SU-DHL-6 (cell line): ENCODE measurements around the gene ZNF23.

Experiments
- H2AFZ ChIP-seq: fragments of 200-600 bp; sonication (generic); 2 replicates; pipeline ENCODE4 v1.6.1; 2014; ENCODE audit warnings: low read depth, mild to moderate bottlenecking, moderate library complexity, mixed read lengths, antibody characterized with exemption, low read length; ENCODE audit not compliant: severe bottlenecking
- H3F3A ChIP-seq: fragments of 200-600 bp; shearing (Covaris generic); 2 replicates; pipeline ENCODE4 v1.6.0; 2016; ENCODE audit warnings: antibody characterized with exemption, mild to moderate bottlenecking; ENCODE audit not compliant: insufficient read depth
- H3K27ac ChIP-seq: fragments of 200-600 bp; sonication (generic); 2 replicates; pipeline ENCODE4 v1.5.1; 2016; ENCODE audit warnings: low read depth, mild to moderate bottlenecking, low read length, moderate library complexity, mixed read lengths
- H3K27me3 ChIP-seq: fragments of 200-600 bp; sonication (generic), shearing (Covaris generic); 2 replicates; pipeline ENCODE4 v1.6.0; 2014; ENCODE audit warnings: mild to moderate bottlenecking, low read length
- H3K36me3 ChIP-seq: fragments of 200-600 bp; sonication (generic); 2 replicates; pipeline ENCODE4 v1.6.1; 2014; ENCODE audit warnings: mild to moderate bottlenecking, low read length, mixed read lengths
- H3K4me2 ChIP-seq: fragments of 300-600, 200-600 bp; shearing (Covaris generic), sonication (generic); 2 replicates; pipeline ENCODE4 v1.6.0; 2014; ENCODE audit warnings: low read length, low read depth, mild to moderate bottlenecking; ENCODE audit not compliant: poor library complexity, severe bottlenecking
- H3K4me3 ChIP-seq: fragments of 200-600 bp; sonication (generic); 2 replicates; pipeline ENCODE4 v1.5.1; 2014; ENCODE audit warnings: antibody characterized with exemption, low read length, mild to moderate bottlenecking, mixed read lengths; ENCODE audit not compliant: insufficient read depth, poor library complexity, severe bottlenecking
- H3K79me2 ChIP-seq: fragments of 200-600 bp; sonication (generic); 2 replicates; pipeline ENCODE4 v1.6.1; 2014; ENCODE audit warnings: mild to moderate bottlenecking, low read length, moderate library complexity; ENCODE audit not compliant: insufficient read depth
- H3K9ac ChIP-seq: fragments of 200-600 bp; sonication (generic); 2 replicates; pipeline ENCODE4 v1.7.0; 2014; ENCODE audit warnings: mild to moderate bottlenecking, low read length
- H3K9me2 ChIP-seq: fragments of 200-600 bp; sonication (generic); replicated peaks from 2 replicates; pipeline ENCODE4 v1.6.1; 2014; ENCODE audit warnings: low read length; ENCODE audit not compliant: insufficient read depth
- H3K9me3 ChIP-seq: fragments of 200-600 bp; sonication (generic); 2 replicates; pipeline ENCODE4 v1.6.1; 2014; ENCODE audit warnings: low read length, mixed read lengths; ENCODE audit not compliant: insufficient read depth
- H4K20me1 ChIP-seq: fragments of 200-600 bp; sonication (generic); 2 replicates; pipeline ENCODE4 v1.6.1; 2014; ENCODE audit warnings: low read depth, mild to moderate bottlenecking, antibody characterized with exemption, low read length, moderate library complexity, mixed read lengths
- EZH2phosphoT487 ChIP-seq: fragments of 200-600 bp; sonication (generic), shearing (Covaris generic); conservative IDR thresholded peaks from 2 replicates; pipeline ENCODE4 v1.6.1; 2018; ENCODE audit warnings: mild to moderate bottlenecking, antibody characterized with exemption, low read length, moderate library complexity, mixed read lengths
- TF ChIP-seq, protein P1 (sequence below): fragments of 200-600 bp; sonication (generic); IDR thresholded peaks from one replicate; pipeline ENCODE4 v1.5.1; 2017; ENCODE audit warnings: antibody characterized with exemption, mild to moderate bottlenecking, low read length, moderate library complexity; ENCODE audit not compliant: insufficient read depth, poor library complexity, severe bottlenecking

Gene ZNF23

GRCh38 chr16:71490361-71490760 lies 28.3 kb upstream of the ZNF23 start:
- H3K9ac ChIP-seq = no peak overlapping the region
- H2AFZ ChIP-seq = no peak overlapping the region
- no peak overlapping the region for H3K27ac ChIP-seq
- H3K36me3 ChIP-seq = no peaks in the 10 kb centered on the region
- no peaks in the 10 kb centered on the region for H3K9me3 ChIP-seq
- no peaks in the 10 kb centered on the region for H3F3A ChIP-seq
- no peak overlapping the region for H3K4me3 ChIP-seq
- no peaks in the 10 kb centered on the region for H3K79me2 ChIP-seq
- H3K4me2 ChIP-seq = no peak overlapping the region
- TF ChIP-seq, protein P1, sequence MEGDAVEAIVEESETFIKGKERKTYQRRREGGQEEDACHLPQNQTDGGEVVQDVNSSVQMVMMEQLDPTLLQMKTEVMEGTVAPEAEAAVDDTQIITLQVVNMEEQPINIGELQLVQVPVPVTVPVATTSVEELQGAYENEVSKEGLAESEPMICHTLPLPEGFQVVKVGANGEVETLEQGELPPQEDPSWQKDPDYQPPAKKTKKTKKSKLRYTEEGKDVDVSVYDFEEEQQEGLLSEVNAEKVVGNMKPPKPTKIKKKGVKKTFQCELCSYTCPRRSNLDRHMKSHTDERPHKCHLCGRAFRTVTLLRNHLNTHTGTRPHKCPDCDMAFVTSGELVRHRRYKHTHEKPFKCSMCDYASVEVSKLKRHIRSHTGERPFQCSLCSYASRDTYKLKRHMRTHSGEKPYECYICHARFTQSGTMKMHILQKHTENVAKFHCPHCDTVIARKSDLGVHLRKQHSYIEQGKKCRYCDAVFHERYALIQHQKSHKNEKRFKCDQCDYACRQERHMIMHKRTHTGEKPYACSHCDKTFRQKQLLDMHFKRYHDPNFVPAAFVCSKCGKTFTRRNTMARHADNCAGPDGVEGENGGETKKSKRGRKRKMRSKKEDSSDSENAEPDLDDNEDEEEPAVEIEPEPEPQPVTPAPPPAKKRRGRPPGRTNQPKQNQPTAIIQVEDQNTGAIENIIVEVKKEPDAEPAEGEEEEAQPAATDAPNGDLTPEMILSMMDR = no peak
- no peak for TF ChIP-seq EZH2phosphoT487
- no peaks in the 10 kb centered on the region for H3K9me2 ChIP-seq
- H3K27me3 ChIP-seq = no peaks in the 10 kb centered on the region
- H4K20me1 ChIP-seq = no peaks in the 10 kb centered on the region

DNA sequence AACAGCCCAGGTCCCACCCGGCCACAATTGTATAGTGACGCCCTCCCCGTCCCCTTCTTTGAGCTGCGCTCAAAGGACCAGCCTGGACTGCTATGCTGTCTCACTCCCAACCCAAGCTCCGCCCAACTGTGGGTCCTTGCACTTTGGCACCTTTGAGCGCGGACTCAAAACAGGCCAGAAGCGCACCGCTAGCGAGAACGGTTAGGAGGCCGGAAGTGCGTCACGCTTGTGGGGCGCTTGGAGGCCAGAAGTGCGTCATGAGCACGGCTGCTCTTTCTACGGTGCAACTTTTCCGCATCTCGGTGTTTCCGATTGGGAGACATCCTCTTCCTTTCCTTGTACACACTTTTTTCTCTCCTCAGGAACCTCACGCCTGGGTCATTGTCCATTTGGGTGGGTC lies 27.1 kb upstream of the ZNF23 start, which contains the start of gene ZNF19:
TSS of gene ZNF19 (minus strand) at position 203 of the 400 bp plus-strand sequence. CDS start 7,210 bp downstream, outside the sequence.
- Histone ChIP-seq H2AFZ (no peak within 1 kb of the TSS), H4K20me1 (no peaks in the 10 kb centered on the region), H3K27me3 (no peaks in the 10 kb centered on the region), H3K4me3 (no peak within 1 kb of the TSS), H3K79me2 (no peaks in the 10 kb centered on the region), H3F3A (no peaks in the 10 kb centered on the region), H3K9me2 (no peaks in the 10 kb centered on the region), H3K9ac (no peak within 1 kb of the TSS), H3K27ac (no peak within 1 kb of the TSS), H3K4me2 (no peak within 1 kb of the TSS), H3K36me3 (no peaks in the 10 kb centered on the region), H3K9me3 (no peaks in the 10 kb centered on the region)
- TF ChIP-seq EZH2phosphoT487 = no peak
- TF ChIP-seq, protein P1 = no peak

DNA sequence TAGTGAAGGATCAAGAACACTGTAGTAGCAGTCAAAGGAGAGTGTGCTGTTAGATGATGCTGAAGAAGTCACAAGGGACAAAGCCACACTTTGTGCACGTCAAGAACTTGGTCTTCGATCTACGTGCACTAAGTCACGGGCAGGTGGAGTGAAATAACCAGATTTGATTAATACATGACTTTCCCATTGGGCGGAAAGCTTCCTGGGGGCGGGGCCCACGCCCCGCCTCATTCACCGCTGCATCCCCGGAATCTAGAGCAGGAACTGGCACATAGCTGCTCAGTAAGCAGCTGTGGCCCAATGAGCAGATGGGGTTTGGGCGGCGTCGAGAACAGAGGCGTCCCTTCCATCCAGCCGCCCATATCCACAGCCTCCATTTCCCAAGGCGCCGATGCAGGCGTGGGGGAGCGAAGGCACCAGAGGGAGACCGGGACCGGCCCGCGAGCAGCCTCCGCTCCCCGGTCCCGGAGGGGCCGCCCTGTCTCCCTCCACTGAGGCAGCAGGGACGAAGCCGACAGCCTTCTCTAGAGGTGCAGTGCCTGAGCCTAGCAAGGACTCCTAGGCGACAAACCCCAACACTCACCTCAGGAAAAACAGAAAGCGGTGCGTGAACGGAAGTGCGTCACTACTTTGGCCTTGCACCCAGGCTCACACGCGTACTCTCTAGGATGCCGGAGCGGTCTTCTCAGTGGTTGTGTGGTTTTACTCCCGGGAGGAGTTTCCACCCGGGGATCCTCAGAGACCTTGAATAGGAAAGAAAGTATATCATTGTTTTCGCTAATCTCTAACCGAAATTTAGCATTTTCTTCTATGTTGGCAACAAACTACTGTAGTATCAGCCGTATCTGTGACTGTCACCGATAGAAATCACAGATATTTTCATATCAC lies 22.2 kb upstream of the ZNF23 start:
- H2AFZ ChIP-seq = peak overlapping the region; percentile 100
- TF ChIP-seq, protein P1 = no peak
- no peak overlapping the region for H3K27ac ChIP-seq
- peak overlapping the region; percentile 66 for H3K4me3 ChIP-seq
- H4K20me1 ChIP-seq = no peaks in the 10 kb centered on the region
- H3K36me3 ChIP-seq = no peaks in the 10 kb centered on the region
- no peaks in the 10 kb centered on the region for H3F3A ChIP-seq
- H3K4me2 ChIP-seq = peak overlapping the region; percentile 83
- no peaks in the 10 kb centered on the region for H3K9me3 ChIP-seq
- no peaks in the 10 kb centered on the region for H3K9me2 ChIP-seq
- H3K27me3 ChIP-seq = no peaks in the 10 kb centered on the region
- H3K9ac ChIP-seq = peak overlapping the region; percentile 64
- H3K79me2 ChIP-seq = no peaks in the 10 kb centered on the region
